Spleen (tissue), 11 donors: ENCODE measurements around the gene ZNF609. TPM values are rescaled to one million over a fixed set of nuclear protein-coding genes. Genes with fewer than 3 reads are reported as not detected.

Experiments used
- DNase-seq: peaks from one replicate; pipeline ENCODE4 v3.0.0-alpha.2; 2020
- H3K27ac ChIP-seq, 8 donors: fragments of 200-600 bp; sonication (generic) in 7 of 8; 1 replicate in 4 of 8; 2 replicates in 4 of 8; pipeline versions ENCODE4 v1.5.0 to v1.8.0; 2016 to 2021; ENCODE audit warnings: inconsistent platforms in 4 of 8, mild to moderate bottlenecking in 4 of 8, moderate library complexity in 1 of 8
- H3K27me3 ChIP-seq, 7 donors: fragments of 200-600 bp; sonication (generic) in 6 of 7; replicated peaks in 1 of 7; 1 replicate in 4 of 7; 2 replicates in 3 of 7; pipeline versions ENCODE4 v1.5.0 to v1.8.0; 2016 to 2021; ENCODE audit warnings: inconsistent platforms in 3 of 7, mild to moderate bottlenecking in 1 of 7
- H3K36me3 ChIP-seq, 6 donors: fragments of 200-600 bp; sonication (generic) in 5 of 6; 1 replicate in 4 of 6; 2 replicates in 2 of 6; pipeline versions ENCODE4 v1.5.0 to v1.8.0; 2016 to 2021; ENCODE audit warnings: inconsistent platforms in 2 of 6
- H3K4me1 ChIP-seq, 6 donors: fragments of 200-600 bp; sonication (generic) in 5 of 6; 1 replicate in 3 of 6; 2 replicates in 3 of 6; pipeline versions ENCODE4 v1.5.0 to v1.8.0; 2016 to 2021; ENCODE audit warnings: inconsistent platforms in 3 of 6
- H3K4me3 ChIP-seq, 8 donors: fragments of 200-600 bp; sonication (generic) in 7 of 8; 1 replicate in 4 of 8; 2 replicates in 4 of 8; pipeline versions ENCODE4 v1.5.0 to v1.8.0; 2016 to 2021; ENCODE audit warnings: inconsistent platforms in 4 of 8, mild to moderate bottlenecking in 4 of 8, moderate library complexity in 2 of 8
- H3K9me3 ChIP-seq, 8 donors: fragments of 200-600 bp; sonication (generic) in 7 of 8; 1 replicate in 4 of 8; 2 replicates in 4 of 8; pipeline versions ENCODE4 v1.5.0 to v1.8.0; 2016 to 2021; ENCODE audit warnings: inconsistent platforms in 4 of 8
- CTCF ChIP-seq, 11 experiments: fragments of 200-600 bp in 7 of 11; fragments of 450-650 bp in 4 of 11; sonication (generic) in 4 of 11; IDR thresholded peaks in 8 of 11; conservative IDR thresholded peaks in 3 of 11; 1 replicate in 7 of 11; 2 replicates in 4 of 11; pipeline versions ENCODE4 v1.4.0 to v1.8.0; 2016 to 2021; ENCODE audit warnings: antibody characterized with exemption in 11 of 11, inconsistent platforms in 4 of 11, mild to moderate bottlenecking in 1 of 11
- POLR2A ChIP-seq, 3 donors: fragments of 450-650 bp; IDR thresholded peaks; one replicate each; pipeline ENCODE4 v1.5.1; 2017; ENCODE audit warnings: antibody characterized with exemption in 3 of 3, mild to moderate bottlenecking in 1 of 3
- POLR2AphosphoS5 ChIP-seq, 3 donors: sonication (generic); formaldehyde crosslinking; IDR thresholded peaks; one replicate each; pipeline ENCODE4 v1.5.1; 2017; ENCODE audit warnings: antibody characterized with exemption in 3 of 3
- WGBS, 5 donors: extraction: QIAGEN DNeasy Blood & Tissue Kit in 3 of 5; methylation state at CpG; one replicate each; pipeline versions ENCODE4 v1.1.5 to v1.1.7; 2013 to 2018; 5-methylcytosine and 5-hydroxymethylcytosine counted together
- intact Hi-C: fragments of 100-400 bp; cut with DNase I; formaldehyde crosslinking; loops from one replicate; pipeline ENCODE4 v1.15.0; 2023; ENCODE audit warnings: low total_unique reads
- polyA plus RNA-seq, 3 donors: library from polyadenylated mRNA; stranded (reverse); fragments of 200-250 nt; gene quantifications; one replicate each; pipeline ENCODE4 v1.2.1, GENCODE V29; 2013
- total RNA-seq, 7 donors: library from RNA; depleted of rRNA in 3 of 7; stranded (reverse); fragments of >200 nt in 3 of 7; fragmentation: NEBNext Ultra II Directional in 4 of 7; extraction: Animal tissue kit (Norgen Biotek cat#: 25700) in 4 of 7; gene quantifications; one replicate each; pipeline versions ENCODE4 v1.1.0 to v1.2.1, GENCODE V29; 2016 to 2021
- donor health status: healthy with polysubstance abuse.
- donor health status: DM: no; HTN: no; CAD: no; lungs with moderate emphysema.
- donor health status: DM: no; HTN: no; CAD: no.
- donor health status: Bipolar disorder and iron deficiency.
- donor health status: healthy.
- donor health status: DM: no; HTN: no; CAD: no.
- donor health status: DM: yes; HTN: yes; CAD: no.

The ZNF609 gene
- total and polyA plus RNA-seq, 10 donors, result 2.4 to 55.7 (median 38.8) TPM

GRCh38 chr15:64566629-64567427 is 106.5 kb downstream of the ZNF609 start:
- Histone ChIP-seq H3K4me1 (peaks cover 8 to 73% (median 27%) of the 10 kb centered on the region in 6 donors), H3K36me3 (peaks cover 0 to 28% (median 0%) of the 10 kb centered on the region in 6 donors), H3K9me3 (no peaks in the 10 kb centered on the region), H3K4me3 (no peak overlapping the region), H3K27me3 (no peaks in the 10 kb centered on the region), H3K27ac (peak overlapping the region in 1 of 8 donors; percentile 22)
- TF ChIP-seq CTCF (IDR thresholded peaks at IDR 0.05 in 8 of 11, conservative IDR thresholded peaks at IDR 0.05 in 3 of 11) (no peak), POLR2A (IDR thresholded peaks at IDR 0.05) (no peak), POLR2AphosphoS5 (IDR thresholded peaks at IDR 0.05) (no peak)
- intact Hi-C loops, result no loop called here
- no peak for DNase-seq
- 85 to 91% (median 87%) methylated on average over 11 of the region's 11 CpGs for WGBS, 5 donors

GRCh38 chr15:64568765-64569164 is 108.4 kb downstream of the ZNF609 start:
- Histone ChIP-seq H3K4me1 (peaks cover 12 to 91% (median 41%) of the 10 kb centered on the region in 6 donors), H3K27me3 (no peaks in the 10 kb centered on the region), H3K36me3 (peaks cover 0 to 18% (median 0%) of the 10 kb centered on the region in 6 donors), H3K9me3 (no peaks in the 10 kb centered on the region), H3K27ac (peak overlapping the region in 5 of 8 donors; percentile 7 to 34 (median 14)), H3K4me3 (no peak overlapping the region)
- TF ChIP-seq POLR2AphosphoS5 (IDR thresholded peaks at IDR 0.05) (no peak), POLR2A (IDR thresholded peaks at IDR 0.05) (no peak), CTCF (IDR thresholded peaks at IDR 0.05 in 8 of 11, conservative IDR thresholded peaks at IDR 0.05 in 3 of 11) (no peak)
- DNase-seq, result no peak
- intact Hi-C loops, result no loop called here

GRCh38 chr15:64571857-64572291 is 111.5 kb downstream of the ZNF609 start:
- 22 to 41% (median 29%) methylated on average over 4 of the region's 4 CpGs for WGBS, 5 donors
- intact Hi-C loops, result no loop called here

More at GRCh38 chr15:64571857-64572291, 111.5 kb downstream of the ZNF609 start:
- no peaks in the 10 kb centered on the region for H3K9me3 ChIP-seq
- H3K36me3 ChIP-seq, result peaks cover 0 to 11% (median 0%) of the 10 kb centered on the region in 6 donors
- DNase-seq, result no peak
- no peak for TF ChIP-seq POLR2AphosphoS5 (IDR thresholded peaks at IDR 0.05)
- TF ChIP-seq CTCF (IDR thresholded peaks at IDR 0.05 in 8 of 11, conservative IDR thresholded peaks at IDR 0.05 in 3 of 11), result no peak
- no peak for TF ChIP-seq POLR2A (IDR thresholded peaks at IDR 0.05)
- no peaks in the 10 kb centered on the region for H3K27me3 ChIP-seq
- no peak overlapping the region for H3K4me3 ChIP-seq
- peaks cover 25 to 91% (median 57%) of the 10 kb centered on the region in 6 donors for H3K4me1 ChIP-seq
- H3K27ac ChIP-seq, result peak overlapping the region; percentile 1 to 84 (median 60)
